Activated CD4-positive, alpha-beta T cell treated with anti-CD3 and anti-CD28 coated beads, Interleukin-2, amount 50 U/mL, for 1 hour (primary cell): Measurements from ENCODE around the gene ARHGAP45.
"Not testable (repeated sequence)": the region's sequence is repeated elsewhere in the genome, so short reads cannot be mapped to it uniquely, and the experiment has no call there.

ENCODE experiments used
- DNase-seq: peaks from one replicate; pipeline ENCODE4 v3.0.0-alpha.2; 2020

The ARHGAP45 gene

DNA sequence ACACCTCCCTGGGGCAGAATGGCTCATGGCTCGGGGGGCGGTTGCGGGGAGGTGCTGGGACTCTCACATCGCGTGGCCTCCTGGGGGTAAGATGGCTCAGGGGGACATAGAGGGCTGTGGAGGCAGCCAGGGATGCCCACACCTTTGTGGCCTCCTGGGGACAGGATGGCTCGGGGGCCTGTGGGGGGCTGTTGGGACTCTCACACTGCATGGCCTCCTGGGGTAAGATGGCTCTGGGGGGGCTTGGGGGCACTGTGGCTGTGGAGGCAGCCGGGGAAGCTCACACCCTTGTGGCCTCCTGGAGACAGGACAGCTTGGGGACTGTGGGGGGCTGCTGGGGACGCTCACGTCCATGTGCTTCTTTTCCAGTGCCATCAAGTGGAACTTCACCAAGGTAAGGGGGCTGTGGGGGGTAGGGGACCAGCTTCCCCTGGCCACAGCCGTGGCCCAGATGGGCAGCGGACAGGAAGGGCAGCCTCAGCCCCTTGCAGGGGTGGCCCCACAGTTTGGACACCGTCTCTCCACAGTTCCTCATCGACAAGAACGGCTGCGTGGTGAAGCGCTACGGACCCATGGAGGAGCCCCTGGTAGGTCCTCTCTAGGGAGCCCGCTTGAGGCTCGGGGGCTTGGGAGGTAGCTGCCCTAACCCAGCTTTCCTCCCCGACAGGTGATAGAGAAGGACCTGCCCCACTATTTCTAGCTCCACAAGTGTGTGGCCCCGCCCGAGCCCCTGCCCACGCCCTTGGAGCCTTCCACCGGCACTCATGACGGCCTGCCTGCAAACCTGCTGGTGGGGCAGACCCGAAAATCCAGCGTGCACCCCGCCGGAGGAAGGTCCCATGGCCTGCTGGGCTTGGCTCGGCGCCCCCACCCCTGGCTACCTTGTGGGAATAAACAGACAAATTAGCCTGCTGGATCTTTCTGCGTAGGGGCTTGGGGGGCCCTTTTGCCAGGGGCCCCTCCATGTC is 39.2 kb downstream of the ARHGAP45 start:
- no peak for DNase-seq

DNA sequence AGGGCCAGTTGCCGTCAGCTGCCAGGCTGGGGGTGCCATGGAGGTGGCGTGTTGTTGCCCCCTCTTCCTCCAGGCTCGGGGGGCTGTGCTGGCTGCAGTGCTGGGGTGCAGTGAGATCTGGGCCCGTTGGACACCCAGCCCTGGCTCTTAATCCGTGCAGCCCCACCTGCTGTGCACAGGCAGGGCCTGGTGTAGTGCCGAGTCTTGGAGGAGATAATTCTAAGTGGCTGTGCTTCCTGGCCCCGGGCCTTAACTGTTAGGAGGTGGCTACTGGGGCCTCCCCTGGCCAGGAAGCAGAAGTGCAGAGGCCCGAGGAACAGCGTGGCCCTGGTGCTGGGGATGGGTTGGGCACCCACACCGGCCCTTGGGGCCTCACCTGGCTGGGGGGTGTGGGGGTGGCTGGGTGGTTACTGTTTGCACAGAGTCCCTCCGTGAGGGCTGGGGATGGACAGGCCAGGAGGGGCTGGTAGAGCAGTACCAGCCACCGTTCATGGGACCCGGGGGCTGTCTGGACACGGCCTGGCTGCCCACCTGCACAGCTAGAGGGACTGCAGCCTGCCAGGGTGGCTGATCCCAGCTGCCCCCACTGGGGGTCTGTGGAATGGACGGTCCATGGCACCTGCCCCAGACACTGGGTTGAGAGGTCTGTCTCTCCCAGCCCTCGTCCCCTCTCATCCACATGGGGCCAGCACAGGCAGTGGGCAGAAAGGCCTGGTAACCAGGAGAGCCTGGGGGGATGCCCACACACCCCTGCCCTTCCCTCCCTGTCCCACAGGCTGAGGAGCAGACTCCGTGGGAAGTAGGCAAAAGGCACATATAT is 40.1 kb downstream of the ARHGAP45 start:
- DNase-seq, result no peak

DNA sequence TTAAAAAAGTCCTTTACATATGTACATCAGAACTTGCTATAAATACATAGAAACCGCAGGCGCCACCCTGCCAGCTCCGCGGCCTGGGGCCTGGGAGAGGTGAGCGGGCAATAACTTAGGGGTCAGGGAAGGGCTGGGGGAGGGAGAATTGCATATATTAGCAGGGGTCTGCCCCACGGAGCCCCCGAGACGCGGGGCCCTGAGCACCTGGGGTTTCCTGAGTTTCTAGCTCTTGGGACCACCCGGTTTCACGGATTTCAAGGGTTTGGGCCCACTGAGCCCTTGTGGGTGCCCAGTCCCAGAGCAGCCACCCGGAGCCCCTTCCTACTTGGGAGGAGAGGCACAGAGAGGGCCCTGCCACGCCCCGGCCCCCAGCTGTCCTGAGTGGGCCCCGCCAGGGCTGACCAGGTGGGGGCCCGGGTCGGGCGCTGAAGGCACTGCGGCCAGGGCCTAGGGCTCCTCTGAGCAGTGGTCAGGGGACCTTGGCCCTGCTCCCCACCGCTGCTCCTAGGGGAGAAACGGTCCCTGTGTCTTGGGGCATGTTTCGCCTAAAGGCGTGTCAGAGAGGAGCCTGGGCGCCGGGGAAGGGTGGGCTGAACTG is 40.8 kb downstream of the ARHGAP45 start:
- no peak for DNase-seq

DNA sequence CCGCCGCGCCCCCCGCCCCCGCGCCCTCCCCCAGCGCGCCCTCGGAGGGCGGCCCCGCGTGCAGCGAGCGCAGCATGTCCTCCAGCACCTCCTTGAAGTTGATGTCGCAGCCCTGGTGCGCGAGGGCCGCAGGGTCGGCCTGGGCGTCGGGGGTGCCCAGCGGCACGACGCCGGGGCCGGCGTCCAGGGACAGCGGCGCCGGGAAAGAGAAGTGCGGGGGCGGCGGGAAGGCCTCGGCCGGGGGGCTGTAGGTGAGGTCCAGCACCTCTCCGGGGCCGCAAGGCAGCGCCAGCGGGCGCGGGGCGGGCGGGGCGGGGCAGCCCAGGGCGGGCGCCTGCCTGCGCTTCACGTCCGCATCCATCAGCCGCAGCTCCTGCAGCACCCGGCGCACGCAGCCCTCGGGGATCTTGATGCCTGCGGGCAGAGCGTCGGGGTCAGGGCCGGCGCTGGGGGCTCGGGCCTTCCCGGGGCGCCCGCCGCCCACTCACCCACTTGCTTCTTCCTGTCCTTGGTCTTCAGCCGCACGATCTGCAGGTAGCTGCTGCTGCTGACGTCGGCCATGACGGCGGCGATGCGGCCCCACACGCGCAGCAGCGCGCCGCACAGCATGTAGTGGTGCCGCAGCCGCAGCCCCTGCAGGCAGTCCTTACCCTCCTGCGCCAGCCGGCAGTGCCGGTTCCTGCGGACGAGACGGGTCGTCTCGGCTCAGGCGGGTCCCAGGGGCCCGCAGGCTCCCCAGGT is 41.5 kb downstream of the ARHGAP45 start:
- no peak for DNase-seq

DNA sequence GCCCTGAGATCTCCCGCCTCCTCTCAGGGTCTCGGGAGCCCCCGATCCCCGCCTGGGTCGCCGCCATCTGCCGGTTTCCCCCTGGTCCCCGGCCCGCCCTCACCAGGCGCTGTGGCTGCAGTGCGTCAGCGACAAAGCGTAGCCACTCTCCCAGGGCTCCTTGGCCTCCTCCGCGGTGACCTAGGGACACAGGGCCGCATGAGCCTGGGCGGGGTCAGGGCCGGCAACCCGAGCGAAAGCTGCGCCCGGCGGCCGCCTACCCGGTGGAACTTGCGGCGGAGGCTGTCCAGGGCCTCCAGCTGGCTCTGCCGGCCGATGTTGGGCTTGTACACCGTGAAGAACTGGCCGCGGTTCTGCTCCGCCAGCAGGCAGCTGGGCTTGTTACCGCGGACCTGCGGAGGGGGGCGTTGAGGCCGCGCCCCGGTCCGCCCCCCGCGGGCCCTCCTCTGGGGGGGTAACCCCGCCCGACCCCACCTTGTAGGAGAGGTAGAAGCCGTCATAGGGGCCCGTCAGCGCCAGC is 42.1 kb downstream of the ARHGAP45 start:
- no peak for DNase-seq

DNA sequence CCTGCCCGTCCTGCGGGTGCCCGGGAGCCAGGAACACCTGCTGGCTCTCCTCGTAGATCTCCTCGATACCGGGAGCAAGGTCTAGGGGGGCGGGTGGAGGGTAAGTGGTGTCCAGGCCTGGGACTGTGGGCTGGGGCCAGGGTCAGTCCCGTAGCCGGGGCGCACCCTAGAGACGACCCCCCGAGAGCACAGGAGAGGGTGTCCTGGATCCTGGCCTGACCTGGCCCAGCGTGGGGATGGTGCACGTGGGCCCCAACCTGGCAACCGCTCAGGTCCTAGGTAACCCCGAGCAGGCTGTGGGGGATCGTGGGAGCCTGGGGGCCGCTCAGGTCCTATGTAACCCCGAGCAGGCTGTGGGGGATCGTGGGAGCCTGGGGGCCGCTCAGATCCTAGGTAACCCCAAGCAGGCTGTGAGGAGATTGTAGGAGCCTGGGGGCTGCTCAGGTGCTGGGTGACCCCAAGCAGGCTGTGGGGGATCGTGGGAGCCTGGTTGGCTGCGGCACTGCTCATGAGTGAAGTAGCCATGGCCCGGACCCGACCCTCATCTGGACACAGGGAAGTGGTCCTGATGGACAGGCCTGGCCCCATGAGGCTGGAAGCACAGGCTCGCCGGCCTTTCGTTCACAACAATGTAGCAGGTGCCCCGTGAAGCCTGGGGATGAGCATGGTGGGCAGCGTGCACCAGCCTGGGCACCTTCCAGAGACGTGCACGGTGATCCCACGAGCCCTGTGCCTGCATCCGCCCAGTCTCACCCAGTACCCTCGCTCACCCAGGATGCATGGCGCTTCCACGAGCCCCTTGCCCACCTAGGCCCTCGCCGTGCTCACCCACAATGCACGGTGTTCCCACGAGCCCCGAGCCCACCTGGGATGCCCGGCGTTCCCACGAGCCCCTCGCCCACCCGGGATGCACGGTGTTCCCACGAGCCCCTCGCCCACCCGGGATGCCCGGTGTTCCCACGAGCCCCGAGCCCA is 43.0 kb downstream of the ARHGAP45 start:
- DNase-seq, result no peak

DNA sequence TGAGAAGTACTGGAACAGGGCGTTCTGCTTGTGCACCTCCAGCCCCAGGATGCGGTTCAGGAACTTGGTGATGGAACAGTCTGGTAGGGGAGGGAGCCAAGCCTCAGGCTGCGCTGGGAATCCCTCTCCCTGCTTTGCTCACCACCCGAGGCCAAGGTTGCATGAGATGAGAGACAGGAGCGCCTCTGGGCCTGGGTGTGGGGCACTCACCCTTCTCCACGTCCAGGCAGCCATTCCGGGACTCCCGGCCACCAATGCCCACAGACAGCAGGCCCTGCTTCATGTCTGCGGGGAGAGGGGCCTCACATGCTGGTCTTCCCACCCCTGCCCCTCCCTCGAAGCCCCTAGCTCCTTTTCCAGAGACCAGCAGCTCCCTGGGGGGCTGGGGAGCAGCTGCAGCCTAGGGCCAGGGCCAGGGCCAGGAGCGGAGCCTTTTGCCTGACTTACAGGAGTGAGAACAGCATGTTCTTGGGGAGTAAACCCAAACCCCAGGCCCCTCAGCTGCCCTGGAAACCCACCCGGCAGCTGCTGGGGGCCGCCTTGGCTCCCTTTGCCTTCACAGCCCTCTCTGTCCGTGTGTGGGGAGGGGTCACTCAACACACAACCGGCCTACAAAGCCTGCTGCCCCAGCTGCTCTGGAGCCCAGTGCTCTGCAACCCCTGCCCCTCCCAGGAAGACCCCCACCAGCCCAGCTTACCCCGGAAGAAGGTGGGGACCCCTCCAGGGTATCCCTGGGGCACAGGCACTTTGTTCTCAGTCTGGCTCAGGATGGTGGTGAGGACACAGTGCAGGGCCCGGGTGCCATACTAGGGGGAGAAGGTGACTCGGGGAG is 44.1 kb downstream of the ARHGAP45 start:
- DNase-seq, result no peak

DNA sequence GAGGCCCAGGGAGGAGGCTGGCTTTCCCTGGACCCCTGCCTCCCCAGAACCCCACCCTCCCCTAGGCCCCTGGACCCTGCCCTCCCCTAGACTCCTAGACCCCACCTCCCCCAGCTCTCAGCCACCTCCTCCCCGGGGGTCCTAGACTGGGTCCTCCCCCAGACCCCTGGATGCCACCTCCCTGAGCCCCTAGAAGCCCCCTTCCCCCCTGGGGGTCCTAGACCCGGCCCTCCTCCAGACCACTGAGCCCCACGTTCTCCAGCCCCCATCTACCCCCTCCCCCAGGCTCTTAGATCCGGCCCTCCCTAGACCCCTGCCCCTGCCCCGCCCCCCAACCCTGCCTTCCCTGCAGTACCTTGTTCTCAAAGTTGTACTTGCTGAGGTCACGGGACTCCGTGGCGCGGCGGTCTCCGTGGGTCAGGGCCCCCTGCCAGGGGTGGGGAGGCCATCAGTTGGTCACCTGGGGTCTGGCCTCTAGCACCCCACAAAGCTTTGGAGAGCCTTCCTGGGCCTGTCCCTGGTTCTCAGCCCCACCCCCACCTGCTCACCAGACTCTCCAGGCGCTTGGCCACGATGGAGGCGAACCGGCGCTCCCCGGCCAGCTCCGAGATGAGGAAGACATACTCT is 44.8 kb downstream of the ARHGAP45 start:
- no peak for DNase-seq

DNA sequence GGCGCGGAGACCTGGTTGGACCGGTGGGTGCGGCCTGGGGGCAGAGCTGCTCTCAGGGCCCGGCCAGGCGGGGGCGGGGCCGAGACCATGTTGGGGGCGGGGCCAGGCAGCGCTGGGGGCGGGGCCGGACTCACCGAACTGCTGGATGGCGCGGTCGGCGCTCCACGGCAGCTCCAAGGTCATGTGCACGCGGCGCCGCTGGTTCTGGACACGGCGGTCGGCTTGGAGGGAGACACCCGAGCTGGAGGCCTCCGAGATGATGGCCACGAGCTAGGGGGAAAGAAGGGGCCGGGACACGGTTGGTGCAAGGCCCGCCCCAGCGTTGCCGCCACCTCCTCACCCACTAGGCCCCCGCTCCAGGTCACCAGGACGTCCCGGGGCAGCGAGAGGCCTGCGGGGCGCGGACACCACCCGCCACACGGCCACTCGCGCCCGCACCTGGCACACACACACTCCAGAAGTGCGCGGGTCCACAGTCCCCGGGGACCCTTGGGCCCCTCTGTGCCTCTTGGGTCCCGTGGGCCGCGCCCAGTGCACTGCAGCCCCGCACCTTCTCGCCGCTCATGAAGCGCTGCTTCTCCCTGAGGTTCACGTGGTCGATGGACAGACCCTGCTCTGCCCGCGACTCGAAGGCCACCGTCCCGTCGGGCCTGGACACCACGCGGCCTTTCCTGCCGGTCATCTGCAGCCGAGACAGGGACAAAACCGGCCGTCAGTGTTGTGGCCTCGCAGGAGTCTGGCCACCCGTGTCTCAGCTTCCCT is 45.5 kb downstream of the ARHGAP45 start:
- DNase-seq, result no peak

DNA sequence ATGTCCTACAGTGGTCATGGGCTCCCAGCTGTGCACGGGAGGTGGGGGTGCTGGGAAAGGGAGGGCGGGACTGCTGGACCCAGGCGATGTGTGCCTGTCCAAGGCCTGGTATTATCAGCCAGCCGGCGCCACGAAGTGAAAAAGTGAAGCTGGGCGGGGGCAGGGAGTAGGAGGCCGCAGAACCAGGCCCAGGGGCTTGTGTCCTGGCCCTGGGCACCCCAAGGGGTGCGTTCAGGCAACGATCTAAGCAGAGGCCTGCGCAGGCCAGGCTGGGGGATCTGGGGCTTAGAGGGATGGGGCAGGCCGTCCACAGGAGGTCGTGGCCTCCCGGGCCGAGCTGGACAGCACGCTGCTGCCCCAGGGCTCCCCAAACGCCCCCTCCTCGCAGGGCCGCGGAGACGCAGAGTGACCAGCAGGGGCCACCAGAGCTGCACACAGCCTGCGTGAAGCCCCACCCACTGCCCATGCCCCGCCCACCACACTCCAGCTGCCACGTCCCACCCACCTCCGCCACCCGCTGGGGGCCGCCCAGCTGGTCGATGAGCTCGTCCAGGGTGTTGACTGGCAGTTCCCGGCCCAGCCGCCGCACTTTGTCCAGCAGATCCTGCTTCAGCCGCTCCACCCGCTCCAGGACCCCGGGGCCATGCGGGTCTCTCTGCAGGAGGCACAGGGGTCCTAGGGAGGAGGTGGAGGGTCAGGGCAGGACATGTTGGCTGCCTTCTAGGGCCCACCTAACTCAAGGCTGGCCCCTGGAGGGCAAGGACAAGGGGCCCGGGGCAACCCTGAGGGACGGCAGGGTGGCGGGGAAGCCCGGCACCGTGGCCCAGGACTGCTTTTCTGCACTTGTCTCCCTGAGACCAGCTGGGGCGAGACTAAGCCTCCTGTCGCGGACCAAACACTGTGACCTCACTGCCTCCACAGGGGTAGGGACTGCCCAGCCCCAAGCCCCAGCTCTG is 46.3 kb downstream of the ARHGAP45 start:
- DNase-seq, result peak; percentile 85

DNA sequence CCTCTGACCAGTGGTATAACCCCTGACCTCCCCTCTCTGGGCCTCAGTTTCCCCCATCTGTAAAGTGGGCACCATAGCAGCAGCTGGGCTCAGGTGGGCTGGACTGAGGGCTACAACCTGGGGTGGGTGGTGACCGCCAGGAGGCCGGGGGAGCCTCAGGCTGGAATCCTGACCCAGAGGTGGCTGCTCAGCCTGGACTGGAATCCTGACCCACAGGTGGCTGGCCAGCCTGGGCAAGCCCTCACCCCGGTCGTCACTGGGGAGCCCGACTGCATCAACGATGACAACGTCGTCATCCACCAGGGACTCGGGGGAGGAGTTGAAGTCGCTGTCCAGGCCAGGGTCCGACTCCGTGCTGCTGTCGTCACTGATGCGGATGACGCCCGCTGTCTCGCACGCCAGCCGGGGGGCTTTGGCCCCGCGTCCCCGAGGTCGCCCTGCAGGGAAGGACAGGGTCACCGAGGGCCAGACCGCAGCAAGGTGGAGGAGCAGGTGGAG is 47.1 kb downstream of the ARHGAP45 start:
- DNase-seq, result no peak

DNA sequence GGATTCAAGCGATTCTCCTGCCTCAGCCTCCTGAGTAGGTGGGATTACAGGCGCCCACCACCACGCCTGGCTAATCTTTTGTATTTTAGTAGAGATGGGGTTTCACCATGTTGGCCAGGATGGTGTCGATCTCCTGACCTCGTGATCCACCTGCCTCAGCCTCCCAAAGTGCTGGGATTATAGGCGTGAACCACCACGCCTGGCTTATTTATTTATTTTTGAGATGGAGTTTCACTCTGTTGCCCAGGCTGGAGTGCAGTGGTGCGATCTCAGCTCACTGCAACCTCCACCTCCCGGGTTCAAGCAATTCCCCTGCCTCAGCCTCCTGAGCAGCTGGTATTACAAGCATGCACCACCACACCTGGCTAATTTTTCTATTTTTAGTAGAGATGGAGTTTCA is 47.8 kb downstream of the ARHGAP45 start:
- not testable (repeated sequence) for DNase-seq

DNA sequence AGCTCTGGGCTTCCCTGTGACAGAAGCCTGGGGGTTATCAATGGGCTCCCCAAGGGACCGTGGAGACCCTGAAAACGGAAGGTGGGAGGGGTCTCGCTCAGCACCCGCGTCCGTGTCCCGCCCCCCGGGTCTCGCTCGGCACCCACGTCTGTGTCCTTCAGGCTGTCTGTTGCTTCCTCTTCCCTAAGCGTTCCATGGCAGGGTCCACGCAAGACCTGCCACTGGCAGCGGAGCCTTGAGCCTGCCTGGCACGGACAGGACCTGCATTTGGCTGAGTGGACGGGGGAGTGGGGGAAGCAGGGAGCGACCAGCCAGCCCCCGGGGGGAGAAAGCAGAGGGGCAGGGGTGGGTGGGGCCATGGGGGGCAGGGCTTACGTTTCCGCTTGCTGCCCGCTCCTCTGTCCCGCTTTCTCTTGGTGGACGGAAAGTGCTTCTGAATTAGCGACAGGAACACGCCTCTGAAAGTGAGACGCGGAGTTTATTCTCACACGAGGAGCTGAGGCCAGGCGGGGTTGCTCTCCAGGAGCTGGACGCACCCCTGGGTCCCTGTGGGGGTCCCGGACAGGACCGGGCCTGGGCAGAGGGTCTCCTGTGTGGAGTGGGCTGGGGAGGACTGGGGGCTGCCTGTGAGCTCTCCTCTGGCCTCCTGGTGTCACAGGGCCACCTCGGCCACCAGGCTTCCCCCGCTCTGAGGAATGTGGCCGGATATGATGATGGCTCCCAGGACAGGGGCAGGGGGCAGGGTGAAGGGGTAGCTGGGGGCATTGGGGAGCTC is 48.9 kb downstream of the ARHGAP45 start:
- no peak for DNase-seq

DNA sequence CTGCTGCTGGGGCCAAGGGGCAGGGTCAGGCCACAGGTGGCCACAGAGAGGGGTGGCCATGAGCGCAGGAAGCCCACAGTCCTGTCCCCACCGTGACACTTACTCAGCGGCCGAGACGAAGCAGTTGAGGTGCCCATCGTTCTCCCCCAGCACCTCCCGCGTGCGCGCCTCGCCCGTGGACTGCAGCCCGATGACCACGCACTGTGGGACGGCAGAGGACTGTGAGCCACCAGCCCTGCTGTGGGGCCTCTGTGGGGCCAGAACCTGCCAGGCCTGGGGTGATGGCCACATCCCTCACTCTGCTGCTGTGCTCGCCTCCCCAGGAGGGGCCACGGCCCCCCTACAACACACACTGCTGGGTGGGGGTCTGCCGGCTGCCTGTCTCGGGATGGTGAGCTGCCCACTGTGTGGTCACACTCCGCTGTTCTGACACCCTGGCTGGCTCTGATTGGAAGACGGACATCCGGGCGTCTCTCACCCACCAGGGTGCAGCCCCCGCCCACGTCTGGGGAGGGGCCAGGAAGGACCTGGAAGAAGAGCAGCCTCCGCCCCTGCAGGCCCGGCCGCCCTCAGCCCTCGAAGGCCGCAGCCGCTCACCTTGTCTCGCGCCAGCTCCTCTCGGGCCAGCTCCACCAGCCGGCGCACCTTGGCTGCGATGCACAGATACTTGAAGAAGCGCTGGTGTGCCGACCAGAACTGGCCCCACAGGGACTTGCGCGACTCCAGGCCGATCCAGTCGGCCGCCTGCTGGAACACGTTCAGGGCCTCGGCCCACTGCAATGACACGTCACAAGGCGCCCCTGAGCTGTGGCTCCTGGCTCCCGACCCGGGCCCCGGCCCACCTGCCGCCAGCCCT is 50.0 kb downstream of the ARHGAP45 start:
- no peak for DNase-seq

DNA sequence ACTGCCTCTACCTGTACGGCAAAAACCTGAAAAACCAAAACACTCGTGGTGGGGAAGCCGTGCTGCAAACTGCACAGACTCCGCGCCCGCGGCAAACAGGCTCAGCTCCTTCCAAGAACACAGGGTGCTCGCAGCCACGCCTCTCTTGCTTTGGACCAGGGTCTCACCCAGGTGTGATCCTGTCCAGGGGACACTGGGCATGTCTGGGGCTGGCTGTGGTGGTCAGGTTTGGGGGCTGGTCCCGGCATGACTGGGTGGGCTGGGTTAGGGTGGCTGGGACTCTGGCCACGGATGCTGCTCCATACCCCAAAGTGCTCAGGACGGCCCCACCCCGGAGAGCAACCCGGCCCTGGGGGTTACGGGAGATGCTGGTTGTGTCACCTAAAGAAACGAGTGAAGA is 50.7 kb downstream of the ARHGAP45 start:
- no peak for DNase-seq

DNA sequence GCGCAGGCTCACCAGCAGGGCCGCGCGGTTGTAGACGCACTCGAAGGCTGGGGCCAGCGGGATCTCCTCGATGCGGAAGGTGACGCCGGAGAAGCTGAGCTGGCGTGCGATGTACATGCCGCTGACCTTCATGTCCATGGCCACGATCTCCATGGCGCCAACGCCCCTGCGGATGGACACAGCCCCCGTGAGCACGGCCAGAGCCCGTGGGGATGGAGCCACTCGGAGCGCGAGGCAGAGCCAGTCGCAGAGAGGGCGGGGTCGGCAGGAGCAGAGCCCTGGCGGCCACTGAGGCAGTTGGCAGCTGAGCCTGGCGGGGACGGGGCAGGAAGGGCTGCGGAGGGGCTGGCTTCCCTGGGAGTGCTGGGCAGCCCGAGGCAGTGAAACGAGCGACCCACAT is 52.0 kb downstream of the ARHGAP45 start:
- DNase-seq, result no peak
